Lung microvascular endothelial cell (primary cell): ENCODE data around the gene ECHS1. TPM values are rescaled to one million over a fixed set of nuclear protein-coding genes. Genes with fewer than 3 reads are reported as not detected.
A peak's percentile ranks its signal among the peaks of the same experiment; 100 is the strongest.
"Not testable (repeated sequence)": the region's sequence is repeated elsewhere in the genome, so short reads cannot be mapped to it uniquely, and the experiment has no call there.

ENCODE experiments used
- DNase-seq, 2 donors: peaks; one replicate each; pipeline versions ENCODE4 v3.0.0 to v3.0.0-alpha.2; 2010; ENCODE audit warnings: low read depth in 2 of 2
- total RNA-seq: library from RNA; depleted of rRNA; stranded (reverse); fragments of >200 nt; gene quantifications from 2 replicates; pipeline ENCODE4 v1.2.1, GENCODE V29; 2014

ECHS1 gene
- total RNA-seq, 1 donor from 2014 or later = 58.1 TPM

DNA sequence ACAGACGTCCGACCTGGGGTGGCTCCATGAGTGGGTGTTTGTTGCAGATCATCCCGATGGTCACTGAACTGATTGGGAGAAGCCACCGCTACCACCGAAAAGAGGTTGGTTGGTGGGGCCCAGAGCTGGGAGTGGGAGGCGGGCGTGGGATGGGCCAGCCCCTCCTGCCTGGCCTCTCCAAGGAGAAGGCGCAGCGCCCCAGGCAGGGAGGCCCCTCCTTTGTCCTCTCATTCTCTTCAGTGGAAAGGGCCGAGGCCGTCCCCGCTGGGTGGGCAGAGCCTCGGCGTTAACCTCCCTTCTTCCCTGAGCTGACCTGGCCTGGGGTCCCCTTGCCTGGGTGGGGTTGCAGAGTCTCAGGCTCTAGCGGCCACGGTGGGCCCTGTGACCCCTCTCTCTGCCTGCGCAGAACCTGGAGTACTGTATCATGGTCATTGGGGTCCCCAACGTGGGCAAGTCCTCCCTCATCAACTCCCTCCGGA is 26.0 kb upstream of the ECHS1 start:
- no peak for DNase-seq

DNA sequence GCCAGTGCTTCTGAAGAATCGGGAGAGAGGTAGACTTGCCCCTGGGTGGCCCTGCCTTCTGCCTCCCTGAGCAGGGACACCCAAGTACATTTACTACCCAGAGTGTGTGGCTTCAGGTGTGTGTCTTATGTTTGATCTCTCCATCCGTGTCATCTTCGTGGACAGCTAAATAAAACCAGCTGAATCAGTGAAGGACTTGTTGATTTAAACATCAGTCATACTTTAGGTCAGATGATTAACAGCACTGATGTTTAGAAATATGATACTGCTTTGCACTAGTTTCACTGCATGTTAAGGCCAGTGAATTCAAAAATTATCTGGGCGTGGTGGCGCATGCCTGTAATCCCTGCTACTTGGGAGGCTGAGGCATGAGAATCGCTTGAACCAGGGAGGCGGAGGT is 24.8 kb upstream of the ECHS1 start:
- DNase-seq = no peak

DNA sequence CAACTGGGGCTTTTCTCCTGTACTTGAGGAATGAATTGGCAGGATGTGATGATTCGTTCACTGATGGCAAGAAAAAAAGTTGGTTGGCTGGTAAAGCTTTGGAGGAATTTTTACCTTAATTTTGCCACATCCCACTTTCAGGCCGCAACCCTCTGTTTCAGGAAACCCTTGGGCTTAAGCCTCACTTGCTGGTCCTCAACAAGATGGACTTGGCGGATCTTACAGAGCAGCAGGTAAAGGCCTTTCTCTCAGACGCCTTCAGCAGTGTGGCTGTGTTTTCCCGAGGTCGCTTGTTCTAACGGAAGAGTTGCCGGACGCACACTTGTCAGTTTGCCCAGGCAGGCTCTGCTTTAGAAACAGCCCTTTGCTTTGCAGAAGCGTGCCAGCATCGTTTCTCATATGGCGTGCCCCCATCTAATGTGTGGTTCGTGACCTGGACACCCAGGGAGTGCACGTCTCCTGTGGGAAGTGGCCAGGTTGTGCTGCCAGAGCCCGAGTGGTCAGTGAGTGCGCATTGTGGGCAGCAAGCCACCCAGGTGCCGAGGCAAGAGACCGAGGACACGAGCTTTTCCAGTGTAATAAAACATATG is 23.0 kb upstream of the ECHS1 start:
- DNase-seq = no peak

DNA sequence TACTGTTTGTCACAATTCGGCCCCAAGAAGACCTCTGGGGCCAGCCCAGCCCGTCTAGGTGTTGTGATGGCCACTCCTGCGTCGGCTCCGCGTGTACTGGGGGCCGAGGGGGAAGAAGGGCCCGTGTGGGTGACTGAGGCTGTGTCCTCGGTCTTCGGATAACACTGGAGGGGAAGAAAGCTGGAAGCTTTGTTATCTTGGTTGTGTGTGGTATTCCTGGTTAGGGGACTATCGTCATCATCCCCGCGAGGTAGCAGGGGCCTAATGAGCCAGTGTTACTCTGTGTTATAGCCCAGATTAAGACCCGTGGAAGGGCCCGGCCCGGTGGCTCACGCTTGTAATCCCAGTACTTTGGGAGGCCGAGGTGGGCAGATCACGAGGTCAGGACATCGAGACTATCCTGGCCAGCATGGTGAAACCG is 21.7 kb upstream of the ECHS1 start:
- no peak for DNase-seq

DNA sequence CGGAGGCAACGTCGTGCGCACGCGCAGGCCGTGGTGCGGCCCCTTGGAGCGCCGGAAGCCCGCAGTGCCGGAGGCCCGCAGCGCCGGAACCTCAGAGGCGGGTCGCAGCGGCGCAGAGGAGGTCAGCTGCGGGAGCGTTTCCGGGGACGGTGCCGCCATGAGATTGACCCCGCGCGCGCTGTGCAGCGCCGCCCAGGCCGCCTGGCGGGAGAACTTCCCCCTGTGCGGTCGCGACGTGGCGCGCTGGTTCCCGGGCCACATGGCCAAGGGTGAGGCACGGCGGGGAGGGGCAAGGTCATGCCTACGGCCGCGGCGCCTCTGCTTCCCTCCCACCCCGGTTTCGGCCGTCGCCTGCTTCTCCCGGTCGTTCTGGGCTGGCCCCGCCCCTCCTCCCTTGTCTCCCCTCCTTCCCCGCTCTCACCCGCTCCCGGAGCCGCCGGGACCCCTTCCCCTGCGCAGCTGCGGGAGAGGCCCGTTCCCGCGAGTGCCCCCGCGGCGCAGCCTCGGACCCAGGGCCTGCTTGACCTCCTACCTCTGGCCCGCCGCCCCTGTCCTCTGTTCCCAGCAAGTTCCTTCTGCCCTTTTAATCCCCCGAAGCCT is 21.0 kb upstream of the ECHS1 start, which contains the start of gene MTG1:
MTG1 (plus strand) TSS at position 94 of the 600 bp plus-strand sequence; CDS start at position 158, 64 bp downstream.
- DNase-seq = peak; percentile 90 to 92

DNA sequence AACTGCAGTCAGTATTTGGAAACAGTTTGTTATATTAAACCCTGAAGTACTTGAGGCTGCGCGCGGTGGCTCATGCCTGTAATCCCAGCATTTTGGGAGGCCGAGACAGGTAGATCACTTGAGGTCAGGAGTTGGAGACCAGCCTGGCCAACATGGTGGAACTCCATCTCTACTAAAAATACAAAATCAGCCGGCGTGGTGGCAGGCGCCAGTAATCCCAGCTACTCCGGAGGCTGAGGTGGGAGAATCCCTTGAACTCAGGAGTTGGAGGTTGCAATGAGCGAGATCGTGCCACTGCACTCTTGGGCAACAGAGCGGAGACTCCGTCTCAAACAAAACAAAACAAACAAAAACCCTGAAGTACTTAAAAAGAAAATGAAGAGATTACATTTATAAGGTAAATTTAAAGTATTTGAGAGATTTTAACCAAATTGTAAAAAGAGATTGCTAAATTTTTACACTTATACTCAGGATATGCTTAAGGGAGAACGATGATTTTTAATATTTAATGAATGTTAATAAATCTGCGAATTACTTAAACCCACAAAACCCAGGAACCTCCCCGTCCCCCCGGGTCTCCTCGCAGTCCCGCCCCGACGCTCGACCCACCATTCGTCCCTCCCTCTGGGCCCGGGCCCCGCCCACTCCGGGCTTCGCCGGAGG is 20.4 kb upstream of the ECHS1 start:
- DNase-seq = no peak

DNA sequence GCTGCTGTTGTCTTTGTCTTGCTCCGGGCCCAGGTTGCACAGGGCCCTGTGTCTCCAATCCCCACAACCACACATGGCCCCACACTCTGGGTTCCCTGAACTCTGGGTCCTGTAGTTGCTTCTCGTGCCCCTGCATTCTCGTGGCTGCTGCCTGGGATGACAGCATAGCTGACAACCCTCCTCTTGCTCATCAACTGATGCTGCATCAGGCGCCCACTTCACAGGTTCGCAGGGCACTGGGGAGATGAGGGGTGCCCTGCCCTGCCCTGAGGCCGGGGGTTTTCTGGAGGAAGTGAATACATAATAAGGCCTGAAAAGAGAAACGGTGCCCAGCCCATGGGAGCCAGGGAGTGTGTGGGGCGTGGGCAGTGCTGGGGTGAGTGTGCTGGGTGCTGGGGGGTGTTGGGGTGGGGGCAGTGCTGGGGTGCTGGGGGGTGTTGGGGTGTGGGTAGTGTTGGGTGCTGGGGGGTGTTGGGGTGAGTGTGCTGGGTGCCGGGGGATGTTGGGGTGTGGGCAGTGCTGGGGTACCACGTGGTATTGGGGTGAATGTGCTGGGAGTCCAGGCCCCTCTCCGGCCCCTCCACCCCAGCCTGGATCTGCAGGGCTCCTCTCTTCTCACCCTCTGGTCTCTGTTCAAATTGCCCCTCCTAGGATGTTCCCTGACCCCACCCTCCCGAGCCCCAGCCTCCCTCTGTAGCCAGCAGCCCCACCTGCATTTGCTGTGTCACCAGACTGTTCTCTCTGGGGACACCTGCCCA is 18.8 kb upstream of the ECHS1 start:
- no peak for DNase-seq

DNA sequence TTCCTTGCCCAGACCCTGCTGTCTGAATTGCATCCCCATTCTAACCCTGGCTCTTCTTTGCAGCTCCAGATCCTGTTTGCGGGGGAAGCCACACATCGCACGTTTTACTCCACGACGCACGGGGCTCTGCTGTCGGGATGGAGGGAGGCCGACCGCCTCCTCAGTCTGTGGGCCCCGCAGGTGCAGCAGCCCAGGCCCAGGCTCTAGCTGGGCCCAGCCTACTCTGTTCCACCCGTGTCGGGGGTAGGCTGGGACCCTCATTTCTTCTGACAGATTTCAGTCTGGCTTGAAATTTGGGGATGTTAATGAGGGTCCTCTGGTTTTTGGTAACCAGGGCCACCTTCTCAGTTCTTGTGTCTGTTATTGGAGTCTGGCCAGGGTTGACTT is 18.1 kb upstream of the ECHS1 start:
- no peak for DNase-seq

DNA sequence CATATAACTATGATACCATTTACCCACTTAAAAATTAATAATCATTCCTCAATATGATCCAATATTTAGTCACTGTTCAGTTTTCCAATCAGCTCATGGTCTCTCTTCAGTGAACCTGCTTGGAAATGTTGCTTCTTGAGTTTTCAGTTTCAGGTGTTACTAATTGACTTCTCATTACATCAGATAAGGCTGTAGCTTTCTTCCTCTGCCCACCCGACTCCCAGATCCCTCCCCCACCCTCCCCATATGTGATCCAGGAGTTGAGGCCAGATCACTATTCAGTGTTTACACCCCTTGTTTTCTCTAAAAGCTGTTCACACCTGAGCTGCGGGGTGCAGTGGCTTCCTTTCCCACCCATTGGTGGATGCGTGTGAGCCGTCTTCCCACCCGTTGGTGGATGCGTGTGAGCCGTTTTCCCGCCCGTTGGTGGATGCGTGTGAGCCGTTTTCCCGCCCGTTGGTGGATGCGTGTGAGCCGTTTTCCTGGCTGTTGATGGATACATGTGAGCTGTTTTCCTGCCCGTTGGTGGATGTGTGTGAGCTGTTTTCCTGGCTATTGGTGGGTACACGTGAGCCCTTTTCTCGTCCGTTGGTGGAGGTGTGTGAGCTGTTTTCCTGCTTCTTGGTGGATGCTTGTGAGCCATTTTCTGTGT is 17.6 kb upstream of the ECHS1 start:
- peak; percentile 25 to 42 for DNase-seq

DNA sequence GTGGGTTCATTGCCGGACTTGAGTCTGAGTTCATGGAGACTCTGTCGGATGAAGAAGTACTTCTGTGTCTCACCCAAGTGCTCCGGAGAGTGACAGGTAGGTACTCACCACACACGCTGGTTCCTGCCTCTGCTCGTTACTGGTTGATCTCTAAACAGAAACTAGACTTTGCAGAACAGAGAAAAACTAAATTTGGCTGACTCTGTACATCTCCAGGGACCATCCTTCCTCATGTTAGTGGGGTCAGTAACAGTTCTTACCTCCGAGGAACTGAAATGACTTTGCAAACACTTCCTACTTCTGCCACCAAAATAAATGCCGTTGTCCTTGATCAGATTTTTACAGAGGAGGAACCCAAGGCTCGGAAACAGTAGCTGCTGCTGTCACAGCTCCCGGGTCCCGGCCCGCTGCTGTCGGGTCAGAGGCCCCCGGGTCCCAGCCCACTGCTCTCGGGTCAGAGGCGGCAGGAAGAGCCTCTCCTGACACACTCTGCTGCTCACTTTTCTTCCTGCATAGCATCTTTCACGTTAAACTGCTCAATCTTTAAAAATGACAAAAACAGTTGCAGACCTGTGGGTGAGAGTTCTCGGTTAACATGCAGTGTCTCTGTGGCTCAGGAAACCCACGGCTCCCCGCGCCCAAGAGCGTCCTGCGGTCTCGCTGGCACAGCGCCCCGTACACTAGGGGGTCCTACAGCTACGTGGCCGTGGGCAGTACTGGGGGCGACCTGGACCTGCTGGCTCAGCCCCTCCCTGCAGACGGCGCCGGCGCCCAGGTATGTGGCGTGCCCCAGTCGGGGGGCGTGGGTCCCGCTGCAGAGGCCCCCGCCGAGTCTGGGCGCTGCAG is 16.0 kb upstream of the ECHS1 start:
- no peak for DNase-seq

DNA sequence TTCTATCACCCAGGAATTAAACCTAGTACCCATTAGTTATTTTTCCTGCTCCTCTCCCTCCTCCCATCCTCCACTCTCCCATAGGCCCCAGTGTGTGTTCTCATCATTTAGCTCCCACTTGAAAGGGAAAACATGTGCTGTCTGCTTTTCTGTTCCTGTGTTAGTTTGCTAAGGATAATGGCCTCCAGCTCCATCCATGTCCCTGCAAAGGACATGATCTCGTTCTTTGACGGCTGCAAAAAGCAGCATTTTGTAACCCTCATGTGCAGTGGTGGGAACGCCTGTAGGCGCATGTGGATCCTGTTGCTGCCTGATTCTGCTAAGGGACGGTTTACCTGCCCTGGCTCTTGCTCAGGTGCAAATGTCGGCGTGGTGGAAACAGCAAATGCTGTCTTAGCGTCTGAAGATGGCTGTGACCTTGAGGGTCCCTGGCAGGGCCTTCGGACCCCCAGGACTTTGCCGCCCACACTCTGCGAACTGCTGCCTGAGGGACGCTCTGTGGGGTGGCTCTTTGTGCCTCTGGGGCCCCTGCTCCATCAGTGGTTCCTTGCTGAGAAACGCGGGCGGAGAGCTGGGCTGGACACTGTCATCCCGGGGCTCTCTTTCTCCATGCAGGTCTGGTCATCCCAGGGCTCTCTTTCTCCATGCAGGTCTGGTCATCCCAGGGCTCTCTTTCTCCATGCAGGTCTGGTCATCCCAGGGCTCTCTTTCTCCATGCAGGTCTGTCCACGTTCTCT is 15.2 kb upstream of the ECHS1 start:
- no peak for DNase-seq

DNA sequence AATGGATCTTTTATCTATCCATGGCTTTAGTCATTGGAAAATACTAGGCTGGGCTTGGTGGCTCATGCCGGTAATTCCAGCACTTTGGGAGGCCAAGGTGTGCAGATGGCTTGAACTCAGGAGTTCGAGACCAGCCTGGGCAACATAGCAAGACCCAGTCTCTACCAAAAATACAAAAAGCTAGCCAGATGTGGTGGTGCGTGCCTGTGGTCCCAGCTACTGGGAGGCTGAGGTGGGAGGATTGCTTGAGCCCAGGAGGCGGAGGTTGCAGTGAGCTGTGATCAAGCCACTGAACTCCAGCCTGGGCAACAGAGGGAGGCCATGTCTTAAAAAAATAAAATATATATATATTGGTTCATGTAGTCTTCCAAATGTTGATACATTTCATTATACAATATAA is 13.8 kb upstream of the ECHS1 start:
- not testable (repeated sequence) for DNase-seq

DNA sequence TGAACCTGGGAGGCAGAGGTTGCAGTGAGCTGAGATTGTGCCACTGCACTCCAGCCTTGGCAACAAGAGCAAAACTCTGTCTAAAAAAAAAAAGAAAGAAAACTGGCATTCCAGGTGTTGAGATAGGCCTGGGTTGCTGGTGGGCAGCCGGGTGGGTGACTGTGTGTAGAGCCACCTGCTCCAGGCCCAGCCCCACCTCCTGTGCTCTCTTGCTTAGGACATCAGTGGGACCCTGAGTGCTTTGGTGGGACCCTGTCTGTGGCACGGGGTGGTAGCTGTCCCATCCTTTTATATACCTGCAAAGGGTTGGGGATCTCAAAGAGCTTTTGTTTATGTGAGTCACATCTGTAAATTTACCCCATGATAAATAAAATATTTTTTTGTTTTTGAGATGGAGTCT is 12.1 kb upstream of the ECHS1 start:
- DNase-seq = no peak

DNA sequence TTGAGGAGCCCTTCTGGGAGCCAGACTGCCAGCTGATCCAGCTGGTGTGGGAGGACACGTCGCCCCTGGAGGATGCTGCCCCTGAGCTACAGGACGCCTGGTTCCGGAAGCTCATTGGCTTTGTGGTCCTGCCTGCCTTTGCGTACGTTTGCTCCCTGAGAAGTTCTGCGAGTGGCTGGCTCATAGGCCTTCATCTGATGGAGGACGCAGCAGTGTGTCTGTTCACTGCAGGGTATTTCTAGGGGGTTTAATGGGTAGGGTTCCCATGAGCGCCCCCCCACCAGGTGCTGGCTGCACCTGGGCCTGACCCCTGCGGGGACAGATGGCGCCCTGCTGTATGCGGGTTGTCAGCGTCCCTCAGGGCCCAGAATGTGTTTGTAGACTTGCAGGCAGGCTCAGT is 10.9 kb upstream of the ECHS1 start:
- DNase-seq = no peak

DNA sequence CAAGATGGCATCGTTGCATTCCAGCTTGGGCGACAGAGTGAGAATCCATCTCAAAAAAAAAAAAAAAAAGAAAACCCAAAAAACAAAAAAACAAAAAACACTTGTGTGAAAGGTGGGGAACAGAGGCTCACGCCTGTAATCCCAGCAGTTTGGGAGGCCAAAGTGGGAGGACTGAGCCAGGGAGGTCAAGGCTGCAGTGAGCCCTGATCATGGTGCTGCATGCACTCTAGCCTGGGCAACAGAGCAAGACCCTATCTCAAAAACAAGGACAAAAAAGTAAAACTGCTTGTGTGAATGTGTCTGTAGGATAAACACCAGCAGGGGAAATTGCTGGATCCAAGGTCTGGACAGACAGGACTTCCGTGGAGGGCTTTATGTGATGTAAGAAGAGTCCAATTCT is 10.4 kb upstream of the ECHS1 start:
- DNase-seq = no peak

DNA sequence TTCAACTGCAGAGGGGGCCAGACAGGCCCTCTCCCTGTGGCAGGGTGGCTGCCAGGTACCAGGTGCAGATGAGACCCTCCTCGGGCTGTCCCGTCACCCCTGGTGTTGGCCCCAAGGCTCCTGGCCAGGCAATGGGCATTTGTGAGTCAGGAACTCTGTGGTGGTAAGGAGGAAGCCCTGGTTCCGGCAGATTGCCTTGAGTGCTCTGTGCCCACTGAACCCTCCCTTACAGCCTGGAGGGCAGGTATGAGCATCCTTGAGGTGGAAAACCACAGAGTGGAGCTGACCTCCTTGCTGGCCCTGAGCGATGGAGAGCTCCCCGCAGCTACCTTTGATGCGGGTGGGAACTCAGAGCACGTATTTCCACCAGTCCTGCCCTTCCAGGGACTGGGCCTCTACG is 7.9 kb upstream of the ECHS1 start:
- no peak for DNase-seq

DNA sequence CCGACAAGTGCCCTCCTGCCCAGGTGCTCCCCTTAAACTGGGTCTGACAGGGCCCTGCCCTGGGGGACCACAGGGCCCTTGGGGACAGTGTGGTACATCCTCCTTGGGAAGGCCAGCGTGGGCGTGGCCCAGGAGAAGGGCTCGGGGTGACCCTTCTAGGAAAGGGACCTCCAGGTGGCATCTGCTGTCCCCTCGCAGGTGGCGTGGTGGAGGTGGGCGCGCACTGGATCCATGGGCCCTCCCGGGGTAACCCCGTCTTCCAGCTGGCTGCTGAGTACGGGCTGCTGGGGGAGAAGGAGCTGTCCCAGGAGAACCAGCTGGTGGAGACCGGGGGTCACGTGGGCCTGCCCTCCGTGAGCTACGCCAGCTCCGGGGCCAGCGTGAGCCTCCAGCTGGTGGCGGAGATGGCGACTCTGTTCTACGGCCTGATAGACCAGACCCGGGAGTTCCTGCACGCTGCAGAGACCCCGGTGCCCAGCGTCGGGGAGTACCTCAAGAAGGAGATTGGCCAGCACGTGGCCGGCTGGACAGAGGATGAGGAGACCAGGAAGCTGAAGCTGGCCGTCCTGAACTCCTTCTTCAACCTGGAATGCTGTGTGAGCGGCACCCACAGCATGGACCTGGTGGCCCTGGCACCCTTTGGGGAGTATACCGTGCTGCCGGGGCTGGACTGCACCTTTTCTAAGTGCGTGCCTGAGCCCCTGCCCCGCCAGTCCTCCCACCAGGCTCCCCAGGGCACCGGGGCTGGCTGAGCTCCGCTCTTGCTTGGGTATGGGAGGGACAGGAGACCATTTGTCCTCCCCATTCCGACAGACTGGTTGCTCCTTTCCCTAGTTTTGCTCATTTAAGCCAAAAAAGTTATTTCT is 6.9 kb upstream of the ECHS1 start:
- no peak for DNase-seq

DNA sequence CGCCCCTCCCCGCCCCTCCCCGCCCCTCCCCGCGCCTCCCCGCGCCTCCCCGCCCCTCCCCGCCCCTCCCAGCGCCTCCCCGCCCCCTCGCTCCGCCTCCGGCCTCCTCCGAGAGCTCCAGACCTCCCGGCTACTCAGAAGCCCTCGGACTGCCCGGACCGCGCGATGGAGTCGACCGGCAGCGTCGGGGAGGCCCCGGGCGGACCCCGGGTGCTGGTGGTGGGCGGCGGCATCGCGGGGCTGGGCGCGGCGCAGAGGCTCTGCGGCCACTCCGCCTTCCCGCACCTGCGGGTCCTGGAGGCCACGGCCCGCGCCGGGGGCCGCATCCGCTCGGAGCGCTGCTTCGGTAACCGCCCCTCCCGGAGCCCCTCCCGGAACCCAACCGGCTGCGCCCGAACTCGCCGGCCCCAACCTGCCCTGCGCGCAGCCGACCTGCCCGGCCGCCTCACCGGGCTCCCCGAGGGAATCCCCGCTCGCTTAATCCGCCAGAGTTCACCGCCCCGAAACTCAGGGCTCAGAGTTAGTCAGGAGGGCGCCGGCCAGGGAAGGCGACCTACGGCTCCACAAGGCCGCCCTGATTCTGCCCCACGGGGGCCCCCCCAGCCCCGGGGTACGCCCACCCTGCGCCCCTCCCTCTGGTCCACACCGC is 6.1 kb upstream of the ECHS1 start, which contains the start of gene PAOX:
PAOX (plus strand) TSS at position 111 of the 649 bp plus-strand sequence; CDS start at position 166, 55 bp downstream.
- DNase-seq = peak; percentile 62 to 69
